ENCODE data around the gene PARD3B. TPM values are rescaled to one million over a fixed set of nuclear protein-coding genes. Genes with fewer than 3 reads are reported as not detected.

Gene PARD3B
- total RNA-seq, 1 donor from 2014 or later: 12.3 TPM

DNA sequence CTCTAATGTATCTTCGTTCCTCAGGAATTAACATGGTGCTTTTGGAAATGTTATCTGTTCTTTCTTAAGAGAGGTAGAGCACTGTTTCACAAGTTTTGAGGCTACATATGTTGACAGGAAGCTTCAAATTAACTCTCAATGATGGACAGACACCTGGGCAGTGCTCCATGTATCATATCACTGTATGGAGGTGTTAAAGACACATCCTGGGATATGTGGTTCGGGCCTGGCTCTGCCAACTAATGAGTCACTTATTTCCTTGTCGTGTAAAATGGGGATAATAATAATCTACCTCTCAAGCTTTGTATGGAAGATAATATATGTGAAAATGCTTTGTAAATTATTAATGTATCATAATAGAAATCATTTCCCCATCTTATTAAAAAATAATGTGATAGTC lies 90.2 kb downstream of the PARD3B start:
- no peak overlapping the region for H3K4me3 ChIP-seq
- no peak for DNase-seq (ENCODE audit: extremely low spot score in 2 of 2)
- TF ChIP-seq, protein P1, sequence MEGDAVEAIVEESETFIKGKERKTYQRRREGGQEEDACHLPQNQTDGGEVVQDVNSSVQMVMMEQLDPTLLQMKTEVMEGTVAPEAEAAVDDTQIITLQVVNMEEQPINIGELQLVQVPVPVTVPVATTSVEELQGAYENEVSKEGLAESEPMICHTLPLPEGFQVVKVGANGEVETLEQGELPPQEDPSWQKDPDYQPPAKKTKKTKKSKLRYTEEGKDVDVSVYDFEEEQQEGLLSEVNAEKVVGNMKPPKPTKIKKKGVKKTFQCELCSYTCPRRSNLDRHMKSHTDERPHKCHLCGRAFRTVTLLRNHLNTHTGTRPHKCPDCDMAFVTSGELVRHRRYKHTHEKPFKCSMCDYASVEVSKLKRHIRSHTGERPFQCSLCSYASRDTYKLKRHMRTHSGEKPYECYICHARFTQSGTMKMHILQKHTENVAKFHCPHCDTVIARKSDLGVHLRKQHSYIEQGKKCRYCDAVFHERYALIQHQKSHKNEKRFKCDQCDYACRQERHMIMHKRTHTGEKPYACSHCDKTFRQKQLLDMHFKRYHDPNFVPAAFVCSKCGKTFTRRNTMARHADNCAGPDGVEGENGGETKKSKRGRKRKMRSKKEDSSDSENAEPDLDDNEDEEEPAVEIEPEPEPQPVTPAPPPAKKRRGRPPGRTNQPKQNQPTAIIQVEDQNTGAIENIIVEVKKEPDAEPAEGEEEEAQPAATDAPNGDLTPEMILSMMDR (IDR thresholded peaks at IDR 0.05): no peak
- no peaks in the 10 kb centered on the region for H3K27me3 ChIP-seq
- no peak overlapping the region for H3K27ac ChIP-seq
- no peaks in the 10 kb centered on the region for H3K36me3 ChIP-seq
- no peaks in the 10 kb centered on the region for H3K9me3 ChIP-seq
- no peaks in the 10 kb centered on the region for H3K4me1 ChIP-seq
- intact Hi-C loops (cut with DNase I): no loop called here

DNA sequence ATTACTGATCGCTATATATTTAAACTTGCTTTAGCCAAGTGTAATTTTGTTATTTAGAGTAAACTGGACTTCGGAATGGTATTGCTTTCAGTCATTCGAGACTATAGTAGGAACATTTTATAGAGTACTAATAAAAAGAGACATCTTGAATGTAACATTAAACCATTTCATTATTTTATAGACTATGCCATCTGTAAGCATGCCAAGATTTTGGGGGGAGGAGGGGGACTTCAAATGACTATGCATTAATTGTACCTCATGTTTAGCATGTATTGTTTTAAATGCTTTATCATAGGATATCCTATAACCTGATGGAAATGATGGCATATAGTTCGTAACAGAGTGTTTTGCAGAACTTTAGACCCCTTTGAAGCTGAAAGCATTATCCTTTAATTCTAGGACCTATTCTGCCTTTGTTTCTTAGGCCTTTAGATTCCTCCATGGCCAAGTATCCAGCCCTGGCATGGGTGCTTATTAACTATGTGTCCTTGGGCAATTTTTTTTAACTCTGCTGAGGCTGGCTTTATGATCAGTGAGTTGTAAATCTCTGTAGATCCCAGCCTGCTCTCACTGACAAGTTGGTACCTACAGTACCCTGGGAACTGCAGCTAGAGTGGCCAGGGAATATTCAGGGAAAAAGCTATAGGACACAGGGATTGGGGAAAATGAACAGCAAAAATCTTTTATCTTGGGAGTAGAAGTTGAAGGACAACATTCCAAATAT lies 93.4 kb downstream of the PARD3B start:
- DNase-seq (ENCODE audit: extremely low spot score in 2 of 2): no peak
- TF ChIP-seq POLR2A (IDR thresholded peaks at IDR 0.05): no peak
- Histone ChIP-seq H3K36me3 (no peaks in the 10 kb centered on the region), H3K4me1 (peaks cover 9% of the 10 kb centered on the region), H3K4me3 (no peak overlapping the region), H3K27me3 (no peaks in the 10 kb centered on the region), H3K27ac (no peak overlapping the region), H3K9me3 (no peaks in the 10 kb centered on the region)
- intact Hi-C loops (cut with DNase I): no loop called here

DNA sequence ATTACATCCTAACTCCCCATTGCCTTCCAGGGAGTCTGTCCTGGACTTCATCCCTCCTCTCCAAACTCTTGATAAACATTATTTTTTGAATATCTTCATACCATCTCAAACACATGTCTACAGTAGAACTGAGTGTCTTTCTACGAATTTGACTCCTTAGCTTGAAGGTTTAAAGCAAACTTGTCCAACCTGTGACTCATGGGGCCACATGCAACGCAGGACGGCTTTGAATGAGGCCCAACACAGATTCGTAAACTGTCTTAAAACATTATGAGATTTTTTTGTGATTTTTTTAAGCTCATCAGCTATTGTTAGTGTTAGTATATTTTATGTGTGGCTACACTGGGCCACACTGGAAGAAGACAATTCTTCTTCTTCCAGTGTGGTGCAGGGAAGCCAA lies 98.1 kb downstream of the PARD3B start:
- no peak overlapping the region for H3K4me3 ChIP-seq
- no peak for TF ChIP-seq POLR2AphosphoS5 (IDR thresholded peaks at IDR 0.05; ENCODE audit: insufficient read depth in 1 of 2, low read depth in 1 of 2)
- TF ChIP-seq POLR2A (IDR thresholded peaks at IDR 0.05): no peak
- TF ChIP-seq, protein P1 (IDR thresholded peaks at IDR 0.05): no peak
- intact Hi-C loops (cut with DNase I): no loop called here
- H3K36me3 ChIP-seq: no peaks in the 10 kb centered on the region
- no peaks in the 10 kb centered on the region for H3K27me3 ChIP-seq
- H3K27ac ChIP-seq: no peak overlapping the region
- no peak for DNase-seq (ENCODE audit: extremely low spot score in 2 of 2)
- no peaks in the 10 kb centered on the region for H3K9me3 ChIP-seq
- H3K4me1 ChIP-seq: peaks cover 21% of the 10 kb centered on the region

DNA sequence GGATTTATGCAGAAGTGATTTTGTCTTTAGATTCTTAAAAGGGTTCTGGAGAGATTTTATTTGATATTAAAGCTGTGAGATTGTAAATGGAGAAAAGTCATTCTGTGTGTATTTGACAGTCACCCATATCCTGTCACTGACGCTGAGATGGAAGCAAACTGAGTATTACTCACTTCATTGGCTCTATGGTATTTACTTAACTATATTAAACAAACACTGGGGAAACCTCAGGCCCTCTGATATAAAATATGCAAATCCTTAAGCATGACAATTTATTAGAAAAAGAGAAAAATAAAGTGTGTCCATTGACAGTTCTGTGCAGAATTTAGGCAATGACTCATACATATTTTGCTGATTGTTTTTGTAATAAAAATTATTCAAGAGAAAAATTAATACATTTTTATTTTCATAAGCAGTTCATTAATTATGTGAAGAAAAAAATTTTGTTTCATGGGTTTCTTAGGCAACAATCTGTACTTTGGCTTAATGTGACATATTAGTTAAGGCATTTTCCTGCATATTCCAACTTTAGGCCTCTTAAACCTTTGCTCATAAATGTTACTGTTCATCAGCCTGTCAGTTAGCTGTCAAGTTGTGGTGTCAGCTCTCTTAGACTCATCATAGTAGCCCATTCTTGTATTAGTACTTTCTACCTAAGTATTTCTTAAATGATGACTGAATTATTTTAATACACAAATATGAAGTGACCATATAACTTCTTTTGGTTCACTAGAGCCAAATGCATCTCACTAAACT lies 99.9 kb downstream of the PARD3B start:
- no peak for TF ChIP-seq POLR2A (IDR thresholded peaks at IDR 0.05)
- TF ChIP-seq, protein P1 (IDR thresholded peaks at IDR 0.05): no peak
- TF ChIP-seq POLR2AphosphoS5 (IDR thresholded peaks at IDR 0.05; ENCODE audit: insufficient read depth in 1 of 2, low read depth in 1 of 2): no peak
- no peak for DNase-seq (ENCODE audit: extremely low spot score in 2 of 2)
- peaks cover 21% of the 10 kb centered on the region for H3K4me1 ChIP-seq
- no peaks in the 10 kb centered on the region for H3K9me3 ChIP-seq
- no peaks in the 10 kb centered on the region for H3K27me3 ChIP-seq
- H3K4me3 ChIP-seq: no peak overlapping the region
- no peaks in the 10 kb centered on the region for H3K36me3 ChIP-seq
- H3K27ac ChIP-seq: no peak overlapping the region
- intact Hi-C loops (cut with DNase I): no loop called here

DNA sequence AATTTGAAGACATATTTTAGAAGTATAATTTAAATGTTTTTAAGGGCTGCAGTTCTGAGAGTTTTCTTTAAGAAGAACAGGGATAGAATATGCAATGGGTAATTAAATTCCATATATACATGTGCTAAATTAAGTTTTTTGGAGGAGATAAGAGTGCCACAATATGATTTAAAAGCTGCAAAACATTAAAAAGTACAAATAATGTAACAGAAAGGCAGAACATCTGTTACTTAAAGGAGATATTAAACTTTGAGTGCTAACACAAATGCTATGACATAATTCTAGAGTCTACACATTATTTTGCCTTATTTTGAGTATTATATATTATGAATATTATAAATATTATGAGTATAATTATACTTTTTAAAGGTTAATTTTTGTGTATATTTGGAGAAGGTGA lies 102.4 kb downstream of the PARD3B start:
- intact Hi-C loops (cut with DNase I): no loop called here
- H3K4me1 ChIP-seq: peaks cover 17% of the 10 kb centered on the region
- TF ChIP-seq POLR2AphosphoS5 (IDR thresholded peaks at IDR 0.05; ENCODE audit: insufficient read depth in 1 of 2, low read depth in 1 of 2): no peak
- TF ChIP-seq POLR2A (IDR thresholded peaks at IDR 0.05): no peak
- TF ChIP-seq, protein P1 (IDR thresholded peaks at IDR 0.05): no peak
- no peaks in the 10 kb centered on the region for H3K9me3 ChIP-seq
- no peak overlapping the region for H3K4me3 ChIP-seq
- no peaks in the 10 kb centered on the region for H3K27me3 ChIP-seq
- no peak for DNase-seq (ENCODE audit: extremely low spot score in 2 of 2)
- H3K27ac ChIP-seq: no peak overlapping the region
- no peaks in the 10 kb centered on the region for H3K36me3 ChIP-seq
